K562 (cell line): ENCODE measurements around the gene RNF126.

Experiments used
- HNRNPK ChIP-seq: fragments of 200-400 bp; formaldehyde crosslinking; IDR thresholded peaks from one replicate; pipeline ENCODE4 v1.6.1; 2018; ENCODE audit warnings: mild to moderate bottlenecking, low read depth, low read length; ENCODE audit not compliant: poor library complexity, severe bottlenecking
- SAFB ChIP-seq: fragments of 200-400 bp; formaldehyde crosslinking; IDR thresholded peaks from 2 replicates; pipeline ENCODE4 v1.6.1; 2017; ENCODE audit warnings: low read depth, low read length, borderline replicate concordance
- XRCC5 ChIP-seq: fragments of 200-400 bp; formaldehyde crosslinking; IDR thresholded peaks from 2 replicates; pipeline ENCODE4 v1.6.1; 2017; ENCODE audit warnings: low read depth, mild to moderate bottlenecking, low read length
- ZNF12 ChIP-seq: sonication (generic); formaldehyde crosslinking; IDR thresholded peaks from 2 replicates; pipeline ENCODE4 v1.4.0; 2020; ENCODE audit warnings: mild to moderate bottlenecking, missing genetic modification reagents
- ZNF354B ChIP-seq: fragments of 250-450 bp; sonication (Bioruptor Pico); IDR thresholded peaks from 2 replicates; pipeline ENCODE4 v1.4.0; 2020
- TF ChIP-seq, protein P1 (sequence below), 3 experiments: IDR thresholded peaks in 2 of 3; conservative IDR thresholded peaks in 1 of 3; 2 replicates each; pipeline ENCODE4 v1.5.1; 2011 to 2012; ENCODE audit warnings: low read length in 3 of 3, mild to moderate bottlenecking in 3 of 3, control low read depth in 2 of 3, improper control_type of control experiment in 1 of 3, inconsistent platforms in 1 of 3, low read depth in 1 of 3, mixed read lengths in 1 of 3, moderate library complexity in 1 of 3; ENCODE audit not compliant: insufficient read depth in 2 of 3
- TF ChIP-seq, protein P2 (sequence below): fragments of 250-450 bp; sonication (Bioruptor Pico); IDR thresholded peaks from 2 replicates; pipeline ENCODE4 v1.8.0; 2021; ENCODE audit warnings: moderate library complexity, mild to moderate bottlenecking, inconsistent platforms

DNA sequence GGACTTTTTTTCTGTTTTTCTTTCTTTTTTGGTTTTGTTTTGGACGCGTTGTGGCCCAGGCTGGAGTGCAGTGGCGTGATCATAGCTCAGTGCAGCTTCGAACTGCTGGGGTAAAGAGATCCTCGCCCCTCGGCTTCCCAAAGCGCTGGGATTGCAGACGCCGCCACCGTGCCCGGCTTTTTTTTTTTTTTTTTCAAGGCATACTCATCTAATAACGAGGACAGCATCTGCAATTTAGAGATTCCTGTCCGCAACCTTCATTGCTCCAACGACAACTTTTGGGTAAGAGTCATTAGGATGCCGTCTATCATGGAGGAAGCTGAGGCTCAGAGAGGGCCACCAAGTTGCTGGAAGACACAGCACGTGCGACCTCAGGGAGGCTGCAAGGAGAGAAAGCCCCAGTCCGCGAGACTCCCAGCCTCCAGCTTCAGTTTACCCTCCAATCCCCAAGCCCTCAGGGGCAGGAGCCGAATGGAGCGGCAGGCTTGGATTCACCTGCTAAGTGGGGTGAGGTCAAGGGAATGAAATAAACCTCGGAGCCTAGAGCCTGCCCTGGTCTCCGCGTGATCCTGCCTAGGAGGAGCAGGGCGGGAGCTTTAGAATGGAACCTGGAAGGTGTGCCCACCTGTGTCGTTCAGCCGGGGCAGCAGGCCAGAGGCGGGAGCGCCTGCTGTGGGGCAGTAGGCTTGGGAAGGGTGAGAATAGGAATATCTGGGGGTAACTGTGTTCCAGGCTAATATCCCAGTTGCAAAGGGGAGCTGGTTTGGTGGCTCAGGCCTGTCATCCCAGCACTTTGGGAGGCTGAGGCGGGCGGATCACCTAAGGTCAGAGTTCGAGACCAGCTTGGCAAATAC is 29.0 kb downstream of the RNF126 start:
- no peak for TF ChIP-seq SAFB
- TF ChIP-seq ZNF12: no peak
- TF ChIP-seq, protein P1, sequence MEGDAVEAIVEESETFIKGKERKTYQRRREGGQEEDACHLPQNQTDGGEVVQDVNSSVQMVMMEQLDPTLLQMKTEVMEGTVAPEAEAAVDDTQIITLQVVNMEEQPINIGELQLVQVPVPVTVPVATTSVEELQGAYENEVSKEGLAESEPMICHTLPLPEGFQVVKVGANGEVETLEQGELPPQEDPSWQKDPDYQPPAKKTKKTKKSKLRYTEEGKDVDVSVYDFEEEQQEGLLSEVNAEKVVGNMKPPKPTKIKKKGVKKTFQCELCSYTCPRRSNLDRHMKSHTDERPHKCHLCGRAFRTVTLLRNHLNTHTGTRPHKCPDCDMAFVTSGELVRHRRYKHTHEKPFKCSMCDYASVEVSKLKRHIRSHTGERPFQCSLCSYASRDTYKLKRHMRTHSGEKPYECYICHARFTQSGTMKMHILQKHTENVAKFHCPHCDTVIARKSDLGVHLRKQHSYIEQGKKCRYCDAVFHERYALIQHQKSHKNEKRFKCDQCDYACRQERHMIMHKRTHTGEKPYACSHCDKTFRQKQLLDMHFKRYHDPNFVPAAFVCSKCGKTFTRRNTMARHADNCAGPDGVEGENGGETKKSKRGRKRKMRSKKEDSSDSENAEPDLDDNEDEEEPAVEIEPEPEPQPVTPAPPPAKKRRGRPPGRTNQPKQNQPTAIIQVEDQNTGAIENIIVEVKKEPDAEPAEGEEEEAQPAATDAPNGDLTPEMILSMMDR (IDR thresholded peaks at IDR 0.05 in 2 of 3, conservative IDR thresholded peaks at IDR 0.05 in 1 of 3; ENCODE audit: insufficient read depth in 2 of 3, low read depth in 1 of 3, low read length in 3 of 3): no peak
- TF ChIP-seq XRCC5: no peak
- TF ChIP-seq HNRNPK: no peak
- TF ChIP-seq, protein P2, sequence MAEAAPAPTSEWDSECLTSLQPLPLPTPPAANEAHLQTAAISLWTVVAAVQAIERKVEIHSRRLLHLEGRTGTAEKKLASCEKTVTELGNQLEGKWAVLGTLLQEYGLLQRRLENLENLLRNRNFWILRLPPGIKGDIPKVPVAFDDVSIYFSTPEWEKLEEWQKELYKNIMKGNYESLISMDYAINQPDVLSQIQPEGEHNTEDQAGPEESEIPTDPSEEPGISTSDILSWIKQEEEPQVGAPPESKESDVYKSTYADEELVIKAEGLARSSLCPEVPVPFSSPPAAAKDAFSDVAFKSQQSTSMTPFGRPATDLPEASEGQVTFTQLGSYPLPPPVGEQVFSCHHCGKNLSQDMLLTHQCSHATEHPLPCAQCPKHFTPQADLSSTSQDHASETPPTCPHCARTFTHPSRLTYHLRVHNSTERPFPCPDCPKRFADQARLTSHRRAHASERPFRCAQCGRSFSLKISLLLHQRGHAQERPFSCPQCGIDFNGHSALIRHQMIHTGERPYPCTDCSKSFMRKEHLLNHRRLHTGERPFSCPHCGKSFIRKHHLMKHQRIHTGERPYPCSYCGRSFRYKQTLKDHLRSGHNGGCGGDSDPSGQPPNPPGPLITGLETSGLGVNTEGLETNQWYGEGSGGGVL (CRISPR knock-in tag): no peak
- no peak for TF ChIP-seq ZNF354B (CRISPR knock-in tag)
